ENCODE results near the gene ZNF724.

DNA sequence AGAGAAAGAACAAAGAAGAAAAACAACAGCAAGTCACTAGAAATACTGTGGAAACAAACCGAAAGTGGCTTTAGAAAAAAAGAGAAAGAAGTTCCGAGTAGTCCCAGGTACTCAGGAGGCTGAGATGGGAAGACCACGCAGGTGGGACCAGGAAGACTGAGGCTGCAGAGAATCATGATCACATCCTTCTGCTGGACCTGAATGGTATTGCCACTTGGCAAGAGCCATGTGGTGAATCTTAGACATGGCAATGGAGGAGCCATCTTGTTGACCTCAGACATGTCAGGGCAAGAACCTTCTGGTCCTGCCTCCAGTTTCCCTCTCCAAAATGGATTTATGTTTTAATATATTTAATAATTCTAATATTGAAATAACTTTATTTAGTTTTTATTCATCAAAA lies 37.4 kb upstream of the ZNF724 start:
- TF ChIP-seq POLR2A (IDR thresholded peaks at IDR 0.05) (no peak), POLR2AphosphoS5 (IDR thresholded peaks at IDR 0.05) (no peak), EP300 (IDR thresholded peaks at IDR 0.05) (no peak)
- TF ChIP-seq, protein P1, sequence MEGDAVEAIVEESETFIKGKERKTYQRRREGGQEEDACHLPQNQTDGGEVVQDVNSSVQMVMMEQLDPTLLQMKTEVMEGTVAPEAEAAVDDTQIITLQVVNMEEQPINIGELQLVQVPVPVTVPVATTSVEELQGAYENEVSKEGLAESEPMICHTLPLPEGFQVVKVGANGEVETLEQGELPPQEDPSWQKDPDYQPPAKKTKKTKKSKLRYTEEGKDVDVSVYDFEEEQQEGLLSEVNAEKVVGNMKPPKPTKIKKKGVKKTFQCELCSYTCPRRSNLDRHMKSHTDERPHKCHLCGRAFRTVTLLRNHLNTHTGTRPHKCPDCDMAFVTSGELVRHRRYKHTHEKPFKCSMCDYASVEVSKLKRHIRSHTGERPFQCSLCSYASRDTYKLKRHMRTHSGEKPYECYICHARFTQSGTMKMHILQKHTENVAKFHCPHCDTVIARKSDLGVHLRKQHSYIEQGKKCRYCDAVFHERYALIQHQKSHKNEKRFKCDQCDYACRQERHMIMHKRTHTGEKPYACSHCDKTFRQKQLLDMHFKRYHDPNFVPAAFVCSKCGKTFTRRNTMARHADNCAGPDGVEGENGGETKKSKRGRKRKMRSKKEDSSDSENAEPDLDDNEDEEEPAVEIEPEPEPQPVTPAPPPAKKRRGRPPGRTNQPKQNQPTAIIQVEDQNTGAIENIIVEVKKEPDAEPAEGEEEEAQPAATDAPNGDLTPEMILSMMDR (IDR thresholded peaks at IDR 0.05): no peak

Measured in stomach (tissue), 4 donors.